HG03139 (cell line): ENCODE results near the gene CDKN2A.

Experiments used
- ATAC-seq: cut with Tn5 transposase; IDR thresholded peaks from one replicate; pipeline ENCODE4 v1.9.1; 2021; ENCODE audit not compliant: unreplicated experiment

The CDKN2A gene

DNA sequence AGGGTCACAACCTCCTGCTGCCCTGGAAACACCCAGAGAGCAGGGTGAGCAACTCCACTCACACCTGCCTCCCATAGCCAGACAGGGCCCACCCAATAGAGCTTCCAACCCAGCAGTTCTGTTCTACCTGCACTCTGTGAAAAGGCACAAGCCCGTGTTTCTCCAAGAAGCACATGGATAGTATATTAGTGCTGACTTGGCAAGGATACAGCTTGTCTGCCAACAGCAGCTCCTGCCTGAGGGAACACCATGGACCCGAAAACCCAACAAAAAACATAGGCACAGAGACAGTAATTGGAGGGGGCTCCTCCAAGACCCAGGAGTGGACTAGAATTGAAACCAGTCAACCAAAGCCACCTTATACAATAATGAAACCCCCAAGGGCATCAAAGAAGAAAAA is 48.6 kb downstream of the CDKN2A start:
- ATAC-seq: no peak

DNA sequence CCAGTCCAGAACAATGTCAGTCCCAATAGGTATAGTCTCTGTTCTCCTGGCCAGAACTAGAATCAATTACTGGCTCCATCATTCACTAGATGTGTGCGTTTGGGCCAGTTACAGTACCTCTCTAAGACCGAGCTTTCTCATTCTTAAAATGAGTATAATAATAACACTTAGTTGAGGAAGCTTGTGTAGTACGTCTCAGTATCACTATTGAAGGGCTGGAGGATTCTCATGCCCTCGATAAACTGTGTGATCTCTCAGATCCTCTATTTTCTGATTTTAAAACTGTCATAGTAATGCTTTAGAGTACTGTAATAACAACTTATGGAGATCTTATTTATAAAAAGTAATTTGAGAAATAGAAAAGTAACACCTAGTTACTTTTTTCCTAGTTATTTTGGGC is 50.7 kb downstream of the CDKN2A start:
- no peak for ATAC-seq

DNA sequence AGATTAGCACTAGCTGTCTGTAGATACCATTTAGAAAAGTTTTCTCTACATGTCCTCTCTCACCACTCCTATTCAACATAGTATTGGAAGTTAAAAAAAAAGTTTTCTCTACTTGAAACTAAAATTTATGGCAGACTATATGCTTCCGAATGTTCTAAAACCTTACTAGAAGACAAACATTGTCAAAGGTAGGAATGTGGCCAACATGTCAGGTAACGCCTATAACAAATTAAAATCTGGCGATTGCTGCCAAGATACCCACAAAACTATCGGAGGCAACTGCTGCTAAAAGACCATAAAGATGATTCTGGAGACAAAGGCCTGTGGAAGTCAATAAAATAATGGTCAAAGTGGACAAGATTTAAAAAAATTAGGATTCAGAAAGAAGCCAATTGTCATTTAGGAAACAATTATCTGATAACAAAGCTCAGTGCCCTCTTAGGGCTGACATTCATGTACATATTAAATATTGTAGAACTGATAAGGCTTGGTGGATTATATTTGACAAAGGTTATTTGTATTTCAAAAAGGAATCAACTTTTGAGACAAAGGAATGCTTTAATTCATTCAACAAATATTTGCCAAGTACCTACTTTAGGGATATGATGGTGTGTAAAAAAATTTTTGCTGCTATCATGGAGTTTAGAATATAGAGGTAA is 52.7 kb downstream of the CDKN2A start:
- ATAC-seq: no peak

DNA sequence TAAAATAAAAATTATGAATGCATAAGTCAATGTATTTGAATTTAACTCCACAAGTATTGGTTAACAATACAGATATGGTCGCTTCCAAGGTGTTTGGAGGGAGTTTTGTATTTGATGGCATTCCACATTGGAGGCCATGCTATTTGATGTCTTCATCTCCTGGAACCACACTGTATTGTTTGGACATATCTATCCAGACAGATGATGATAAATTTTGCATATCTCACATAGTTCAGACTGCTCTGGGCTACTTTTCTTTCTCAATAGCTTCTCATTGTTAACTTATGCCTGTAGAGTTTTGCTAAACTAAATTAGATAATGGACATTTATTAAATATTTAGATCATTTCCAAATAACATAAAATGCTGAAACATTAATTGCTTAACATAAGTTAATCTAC is 58.0 kb downstream of the CDKN2A start:
- no peak for ATAC-seq

DNA sequence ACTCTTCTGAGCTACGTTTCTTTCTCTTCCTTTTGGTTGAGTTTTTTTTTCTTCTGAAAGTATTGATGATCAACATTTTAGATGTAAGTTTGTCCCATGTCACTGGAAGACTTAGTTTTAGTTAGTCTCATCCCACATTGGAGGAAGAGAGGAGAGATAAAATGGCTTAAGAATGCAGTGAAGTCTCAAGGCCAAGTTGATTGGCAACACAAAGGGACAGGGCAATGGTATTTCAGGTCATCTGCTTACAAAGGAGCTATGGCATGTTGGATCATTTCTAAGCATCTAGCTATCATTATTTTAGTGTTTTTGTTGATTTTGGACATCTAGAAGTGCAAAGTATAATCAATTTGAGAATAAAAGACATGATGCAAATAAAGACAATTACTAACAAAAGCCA is 58.6 kb downstream of the CDKN2A start:
- ATAC-seq: no peak

DNA sequence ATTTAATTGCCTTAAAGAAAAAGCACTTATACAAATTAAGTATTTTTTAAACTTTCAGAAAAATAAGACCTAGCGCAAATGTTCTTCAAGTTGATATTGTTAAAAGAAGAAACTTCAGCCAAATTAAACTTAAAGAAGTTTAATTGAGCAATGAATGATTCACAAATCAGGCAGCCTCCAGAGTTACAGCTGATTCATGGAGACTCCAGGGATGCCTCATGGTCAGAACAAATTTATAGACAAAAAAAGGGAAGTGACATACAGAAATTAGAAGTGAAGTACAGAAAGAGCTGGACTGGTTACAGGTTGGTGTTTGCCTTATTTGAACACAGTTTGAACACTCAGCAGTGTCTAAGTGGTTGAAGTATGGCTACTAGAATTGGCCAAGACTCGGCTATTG is 60.3 kb downstream of the CDKN2A start:
- no peak for ATAC-seq

DNA sequence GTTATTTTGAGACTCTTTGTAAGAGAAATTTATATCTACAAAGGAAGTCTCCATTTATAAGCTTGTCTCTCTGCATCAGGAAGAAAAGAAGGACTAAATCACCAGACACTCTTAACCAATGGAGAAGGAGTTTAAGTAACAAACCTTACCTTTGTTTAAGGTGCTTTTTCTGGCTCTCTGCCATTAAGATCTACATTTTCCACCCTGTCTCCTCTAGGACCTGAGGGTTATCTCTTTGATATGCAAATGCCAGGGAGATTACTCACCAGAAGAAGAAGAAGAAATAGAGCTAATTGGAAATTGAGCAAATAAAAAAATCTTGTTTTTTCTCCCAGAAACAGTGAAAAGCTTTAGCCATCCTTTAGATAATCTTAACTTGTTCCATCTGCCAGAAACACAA is 60.9 kb downstream of the CDKN2A start:
- no peak for ATAC-seq

DNA sequence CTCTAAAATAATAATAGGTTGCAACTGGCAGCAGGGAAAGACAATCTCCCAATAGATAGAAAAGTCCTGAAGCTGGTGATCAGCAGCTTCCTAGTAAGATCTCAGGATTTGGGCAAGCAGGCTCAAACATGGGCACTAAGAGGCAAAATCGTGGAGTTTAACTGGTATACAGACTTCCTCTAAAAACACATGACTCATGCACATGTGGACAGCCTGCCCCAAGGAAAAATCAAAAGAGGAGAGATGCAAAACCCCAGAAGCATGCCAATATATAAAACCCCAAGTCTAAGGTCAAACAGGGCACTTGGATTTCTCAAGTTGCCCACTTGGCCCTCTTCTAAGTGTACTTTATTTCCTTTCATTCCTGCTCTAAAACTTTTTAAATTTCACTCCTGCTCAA is 62.8 kb downstream of the CDKN2A start:
- ATAC-seq: no peak

DNA sequence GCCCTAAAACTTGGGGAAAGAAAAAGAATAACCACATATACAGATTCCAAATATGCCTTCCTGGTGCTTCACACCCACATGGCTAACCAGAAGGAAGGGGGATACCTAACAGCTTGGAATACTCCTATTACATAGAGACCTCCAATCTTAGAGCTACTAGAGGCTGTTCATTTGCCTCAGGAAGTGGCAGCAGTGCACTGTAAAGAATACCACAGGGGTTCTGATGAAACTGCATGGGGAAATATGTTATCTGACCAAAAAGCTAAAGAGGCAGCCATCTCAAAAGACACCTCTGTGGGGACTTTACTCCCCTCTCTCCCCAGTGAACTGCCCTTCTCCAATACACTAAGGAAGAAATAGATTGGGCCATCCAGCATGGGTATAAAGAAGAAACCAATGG is 66.4 kb downstream of the CDKN2A start:
- ATAC-seq: no peak

DNA sequence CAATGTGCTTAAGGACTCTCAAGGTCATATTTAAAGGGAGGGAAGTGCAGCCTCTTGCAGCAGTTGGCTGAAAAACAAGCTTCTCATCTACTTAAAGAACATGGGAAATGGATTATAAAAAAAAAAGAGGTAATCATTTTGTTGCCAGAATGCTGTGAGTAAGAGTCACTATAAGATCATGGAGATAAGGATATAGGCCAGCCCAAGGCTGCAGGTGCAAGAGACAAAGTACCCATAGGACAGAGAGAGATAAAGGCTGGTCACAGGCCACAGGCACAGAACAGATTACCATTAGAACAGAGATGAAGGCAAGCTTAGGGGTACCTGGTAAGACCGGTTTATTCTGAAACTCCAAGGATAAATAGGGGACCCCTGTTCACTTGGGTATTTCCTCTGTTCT is 70.5 kb downstream of the CDKN2A start:
- ATAC-seq: no peak

DNA sequence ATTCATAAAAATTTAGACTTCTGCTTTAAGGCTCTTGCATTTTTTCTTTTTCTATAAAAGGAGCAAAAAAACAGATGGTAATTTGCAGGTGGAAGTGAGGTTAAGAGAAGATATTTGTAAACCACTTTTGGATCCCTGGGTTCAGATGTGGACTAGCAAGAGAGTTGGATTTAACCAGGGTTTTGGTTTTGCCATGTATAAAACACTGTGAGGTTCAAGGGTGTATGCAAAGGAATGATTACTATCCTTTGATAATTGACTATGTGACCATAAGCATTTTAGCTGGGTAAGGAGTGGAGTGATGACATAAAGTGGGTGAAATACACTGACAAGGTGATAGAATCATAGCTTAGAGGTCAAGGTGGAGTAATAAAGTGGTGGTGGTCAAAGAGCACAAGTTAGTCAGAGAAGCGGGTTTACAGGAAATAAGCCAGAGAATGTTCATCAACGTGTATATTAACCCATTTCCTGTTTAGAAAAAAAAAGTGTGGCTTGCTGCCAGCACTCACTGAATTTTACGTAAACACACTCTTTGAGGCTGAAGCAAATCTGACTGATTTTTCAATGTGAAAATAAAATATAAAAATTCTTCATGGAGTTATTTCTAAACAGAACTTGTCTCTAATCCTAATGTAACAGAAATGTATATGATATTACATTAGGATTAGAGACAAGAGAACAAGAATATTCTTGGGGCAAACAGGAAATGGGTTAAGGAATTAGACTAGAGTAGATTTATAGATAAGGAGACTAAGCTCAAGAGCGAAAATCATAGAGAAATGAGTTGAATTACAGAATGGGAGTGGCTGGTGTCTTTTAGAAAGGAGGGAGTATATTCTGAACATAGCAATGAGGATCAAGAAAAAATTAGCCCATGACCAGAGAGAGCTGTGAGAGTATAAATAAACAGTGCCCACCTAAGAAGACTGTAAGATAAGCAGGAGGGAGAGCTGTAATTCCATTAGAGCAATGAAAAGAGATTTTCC is 74.5 kb downstream of the CDKN2A start:
- peak; percentile 89 for ATAC-seq
